CD4-positive, alpha-beta T cell treated with Interferon alpha-2 for 1 hour (primary cell): ENCODE measurements around the gene ZNF18.
"Not testable (repeated sequence)": the region's sequence is repeated elsewhere in the genome, so short reads cannot be mapped to it uniquely, and the experiment has no call there.

Experiments used
- DNase-seq, 2 donors: peaks; one replicate each; pipeline ENCODE4 v3.0.0-alpha.2; 2020 to 2022

ZNF18 gene

GRCh38 chr17:11986179-11986941, 10.9 kb downstream of the ZNF18 start:
- DNase-seq: no peak

GRCh38 chr17:11981862-11982261, 15.4 kb downstream of the ZNF18 start:
- no peak for DNase-seq

GRCh38 chr17:11980813-11981212, 16.5 kb downstream of the ZNF18 start:
- DNase-seq: no peak

GRCh38 chr17:11979795-11980194, 17.5 kb downstream of the ZNF18 start:
- no peak for DNase-seq

GRCh38 chr17:11972741-11973140, 24.5 kb downstream of the ZNF18 start:
- not testable (repeated sequence) for DNase-seq

GRCh38 chr17:11969565-11969964, 27.7 kb downstream of the ZNF18 start:
- no peak for DNase-seq

GRCh38 chr17:11954936-11955335, 42.3 kb downstream of the ZNF18 start:
- DNase-seq: no peak

- DNase-seq: no peak
These were observed 43.4 kb downstream of the ZNF18 start for GRCh38 chr17:11953924-11954323.

- no peak for DNase-seq
These were observed 44.7 kb downstream of the ZNF18 start for GRCh38 chr17:11952610-11953009.

- DNase-seq: no peak
These were observed 46.3 kb downstream of the ZNF18 start for GRCh38 chr17:11950771-11951519.

GRCh38 chr17:11949571-11949970, 47.7 kb downstream of the ZNF18 start:
- DNase-seq: not testable (repeated sequence)

GRCh38 chr17:11948789-11949188, 48.5 kb downstream of the ZNF18 start:
- DNase-seq: no peak

GRCh38 chr17:11944587-11944986, 52.7 kb downstream of the ZNF18 start:
- DNase-seq: no peak

- no peak for DNase-seq
These were observed 53.4 kb downstream of the ZNF18 start for GRCh38 chr17:11943759-11944347.

GRCh38 chr17:11943086-11943485, 54.2 kb downstream of the ZNF18 start:
- not testable (repeated sequence) for DNase-seq

- no peak for DNase-seq
These were observed 56.4 kb downstream of the ZNF18 start for GRCh38 chr17:11940904-11941303.

- DNase-seq: no peak
These were observed 61.4 kb downstream of the ZNF18 start for GRCh38 chr17:11935734-11936406.

- DNase-seq: no peak
These were observed 64.9 kb downstream of the ZNF18 start for GRCh38 chr17:11932337-11932898.

GRCh38 chr17:11928436-11928835, 68.8 kb downstream of the ZNF18 start:
- DNase-seq: no peak
